Ascending aorta (tissue), 2 donors: ENCODE data around the gene SLC52A3. TPM values are rescaled to one million over a fixed set of nuclear protein-coding genes. Genes with fewer than 3 reads are reported as not detected.

ENCODE experiments used
- DNase-seq, 2 donors: peaks; one replicate each; pipeline ENCODE4 v3.0.0-alpha.2; 2019; ENCODE audit warnings: low spot score in 2 of 2
- H3K27ac ChIP-seq, 2 donors: fragments of 200-600 bp; sonication (generic); one replicate each; pipeline ENCODE4 v1.5.1; 2016 to 2017; ENCODE audit warnings: mild to moderate bottlenecking in 1 of 2
- H3K27me3 ChIP-seq: fragments of 200-600 bp; sonication (generic); one replicate; pipeline ENCODE4 v1.5.1; 2017
- H3K36me3 ChIP-seq, 2 donors: fragments of 200-600 bp; sonication (generic); one replicate each; pipeline ENCODE4 v1.5.1; 2016
- H3K4me1 ChIP-seq, 2 donors: fragments of 200-600 bp; sonication (generic); one replicate each; pipeline ENCODE4 v1.5.1; 2016 to 2017; ENCODE audit warnings: mild to moderate bottlenecking in 1 of 2
- H3K4me3 ChIP-seq, 2 donors: fragments of 200-600 bp; sonication (generic); one replicate each; pipeline ENCODE4 v1.5.1; 2016 to 2017; ENCODE audit warnings: mild to moderate bottlenecking in 1 of 2
- H3K9me3 ChIP-seq, 2 donors: fragments of 200-600 bp; sonication (generic); one replicate each; pipeline ENCODE4 v1.5.1; 2016
- CTCF ChIP-seq, 3 experiments: fragments of 200-600 bp in 2 of 3; fragments of 450-650 bp in 1 of 3; sonication (generic) in 2 of 3; IDR thresholded peaks; one replicate each; pipeline ENCODE4 v1.5.1; 2016 to 2019; ENCODE audit warnings: antibody characterized with exemption in 3 of 3, mild to moderate bottlenecking in 1 of 3, moderate library complexity in 1 of 3
- intact Hi-C: fragments of 100-400 bp; cut with DNase I; formaldehyde crosslinking; loops from one replicate; pipeline ENCODE4 v1.15.1; 2023
- total RNA-seq: library from RNA; depleted of rRNA; stranded (reverse); fragments of >200 nt; gene quantifications from one replicate; pipeline ENCODE4 v1.1.0, GENCODE V29; 2016

SLC52A3 gene
- total RNA-seq, 1 donor from 2014 or later, result 3.0 TPM

- Histone ChIP-seq H3K36me3 (no peaks in the 10 kb centered on the region), H3K4me3 (no peak overlapping the region), H3K27ac (no peak overlapping the region), H3K27me3 (peaks cover 5% of the 10 kb centered on the region), H3K9me3 (peaks cover 0 to 5% of the 10 kb centered on the region in 2 donors), H3K4me1 (no peaks in the 10 kb centered on the region)
- no peak for TF ChIP-seq CTCF (IDR thresholded peaks at IDR 0.05)
- DNase-seq, result no peak
- intact Hi-C loops, result no loop called here
Measured at GRCh38 chr20:710780-711450, 57.4 kb downstream of the SLC52A3 start.

Other genes starting within 250 kb of the SLC52A3 start
- gene CSNK2A1, start 224.7 kb downstream of the SLC52A3 start, total RNA-seq, result 74.1 TPM
- gene TCF15, start 158.2 kb downstream of the SLC52A3 start, total RNA-seq, result 8.3 TPM
- gene SRXN1, start 115.3 kb downstream of the SLC52A3 start, total RNA-seq, result 28.8 TPM
- gene SCRT2, start 92.7 kb downstream of the SLC52A3 start, total RNA-seq, result not detected
- gene FAM110A, start 65.2 kb upstream of the SLC52A3 start, total RNA-seq, result 9.7 TPM
- gene ANGPT4, start 147.8 kb upstream of the SLC52A3 start, total RNA-seq, result 5.7 TPM
- 1.4 TPM for gene RSPO4, start 233.8 kb upstream of the SLC52A3 start, total RNA-seq